Stomach (tissue), 4 donors: ENCODE measurements around the gene TSPAN2.

Source experiments
- CTCF ChIP-seq, 7 experiments: fragments of 450-650 bp in 4 of 7; fragments of 200-600 bp in 3 of 7; sonication (generic) in 3 of 7; IDR thresholded peaks; one replicate each; pipeline ENCODE4 v1.5.1; 2016 to 2019; ENCODE audit warnings: antibody characterized with exemption in 7 of 7, control low read depth in 2 of 7, mild to moderate bottlenecking in 1 of 7
- POLR2AphosphoS5 ChIP-seq, 3 donors: sonication (generic); formaldehyde crosslinking; IDR thresholded peaks; one replicate each; pipeline ENCODE4 v1.6.1; 2016; ENCODE audit warnings: antibody characterized with exemption in 3 of 3

- TF ChIP-seq CTCF (IDR thresholded peaks at IDR 0.05) (no peak), POLR2AphosphoS5 (IDR thresholded peaks at IDR 0.05) (no peak)
Measured at GRCh38 chr1:115059316-115059715, 30.0 kb downstream of the TSPAN2 start.
